Activated CD4-positive, CD25-positive, alpha-beta regulatory T cell treated with anti-CD3 and anti-CD28 coated beads, Interleukin-2, amount 50 U/mL, for 16 hours (primary cell): ENCODE measurements around the gene USP8.

Source experiments
- DNase-seq: peaks from one replicate; pipeline ENCODE4 v3.0.0-alpha.2; 2020; ENCODE audit warnings: low read depth, low spot score

USP8 gene

DNA sequence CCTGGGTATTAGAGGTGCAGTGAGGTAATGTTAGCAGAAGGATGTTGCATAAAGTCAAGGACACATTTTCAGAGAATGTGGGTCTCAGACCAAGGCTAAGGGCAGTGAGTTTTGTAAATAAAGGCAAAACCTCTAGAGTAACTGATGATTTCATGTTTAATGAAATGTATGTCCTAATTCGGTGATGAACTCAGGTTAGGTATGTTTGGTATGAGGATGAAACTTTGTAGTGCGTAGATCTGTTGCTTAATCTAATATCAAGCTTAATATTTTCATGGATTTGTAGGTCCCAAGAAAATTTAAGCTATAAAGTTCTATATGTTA lies 118.6 kb downstream of the USP8 start:
- DNase-seq: no peak

DNA sequence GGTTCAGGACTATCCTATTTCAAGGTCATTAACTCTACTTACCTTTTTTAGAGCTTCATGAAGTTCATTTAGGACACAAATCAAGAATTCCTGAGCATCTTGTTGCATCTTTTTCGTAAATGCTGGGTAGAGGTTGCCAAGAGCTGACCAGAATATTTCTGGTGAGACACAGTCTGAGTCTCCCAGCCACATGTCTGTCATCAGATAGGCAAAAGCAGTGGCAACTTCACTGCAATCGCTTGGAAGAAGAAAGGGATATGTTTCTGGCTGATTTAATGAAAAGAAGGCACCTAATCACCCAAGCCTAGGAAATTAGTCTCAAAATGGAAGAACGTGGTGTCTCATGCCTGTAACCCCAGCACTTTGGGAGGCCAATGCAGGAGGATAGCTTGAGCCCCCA lies 119.4 kb downstream of the USP8 start:
- DNase-seq: no peak

DNA sequence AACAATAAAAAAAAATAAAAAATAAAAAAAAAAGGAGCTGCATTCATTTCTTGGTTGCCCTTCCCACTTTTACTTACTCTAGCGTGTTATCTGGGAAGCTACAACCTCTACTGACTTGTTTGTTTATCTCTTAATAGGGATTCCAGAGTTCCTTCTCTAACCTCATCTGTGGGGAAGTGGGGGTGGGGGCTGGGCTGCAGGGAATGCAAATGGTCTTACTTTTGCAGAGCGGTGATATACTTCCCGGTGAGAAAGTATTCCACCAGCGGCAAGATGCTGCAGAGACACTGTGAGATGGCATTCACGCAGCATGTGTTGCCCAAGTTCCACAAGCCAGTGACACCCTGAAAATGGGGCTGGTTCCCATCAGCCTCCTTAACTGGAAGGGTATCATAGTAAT lies 120.2 kb downstream of the USP8 start:
- no peak for DNase-seq

DNA sequence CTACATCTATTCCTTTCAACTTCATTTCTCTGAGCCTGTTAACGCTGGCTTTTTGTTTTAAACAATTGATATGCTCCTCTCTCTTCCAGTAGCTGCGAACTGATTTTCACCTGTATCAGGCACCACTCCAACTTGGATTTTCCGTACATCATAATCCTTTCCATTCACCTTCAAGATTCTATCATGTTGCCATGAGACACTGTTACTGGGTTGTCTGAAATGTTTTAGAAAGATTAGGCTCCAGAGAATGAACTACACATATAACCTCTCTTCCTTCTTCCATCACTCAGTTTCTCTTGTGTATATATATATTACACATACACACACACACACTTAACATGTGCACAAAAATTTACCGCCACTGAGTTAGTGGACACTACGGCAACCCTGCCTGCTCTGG lies 122.4 kb downstream of the USP8 start, which contains the start of gene USP50:
Gene USP50, minus strand, starts transcription at position 101 of the 400 bp plus-strand sequence. CDS start 141 bp downstream, outside the sequence.
- no peak for DNase-seq

DNA sequence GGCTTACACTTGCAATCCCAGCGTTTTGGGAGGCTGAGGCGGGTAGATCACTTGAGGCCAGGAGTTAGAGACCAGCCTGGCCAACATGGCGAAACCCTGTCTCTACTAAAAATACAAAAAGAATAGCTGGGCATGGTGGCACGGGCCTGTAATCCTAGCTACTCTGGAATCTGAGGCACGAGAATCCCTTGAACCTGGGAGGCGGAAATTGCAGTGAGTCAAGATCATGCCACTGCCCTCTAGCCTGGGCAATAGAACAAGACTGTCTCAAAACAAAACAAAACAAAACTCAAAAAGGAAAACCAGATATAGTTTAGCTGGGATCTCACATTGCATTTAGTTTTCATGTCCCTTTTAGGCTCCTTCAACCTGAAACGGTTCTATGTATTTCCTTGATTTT lies 125.1 kb downstream of the USP8 start:
- no peak for DNase-seq

DNA sequence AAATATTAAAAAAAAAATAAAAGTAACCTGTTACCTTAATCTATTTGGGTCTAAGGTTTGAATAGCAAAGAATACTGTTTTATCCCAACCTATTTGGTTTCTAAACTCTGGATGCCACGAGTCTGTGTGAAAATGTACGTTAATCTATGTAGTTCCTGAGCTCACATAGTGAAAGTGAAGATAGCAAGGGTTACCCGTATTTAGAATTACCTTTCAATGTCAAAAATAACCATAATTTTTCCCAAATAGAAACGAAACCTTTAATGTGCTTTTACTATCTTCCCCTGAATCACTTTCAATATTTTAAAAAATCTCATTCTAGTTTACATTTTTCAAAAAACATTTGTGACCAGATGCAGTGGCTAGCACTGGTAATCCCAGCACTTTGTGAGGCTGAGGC lies 128.0 kb downstream of the USP8 start:
- DNase-seq: no peak

DNA sequence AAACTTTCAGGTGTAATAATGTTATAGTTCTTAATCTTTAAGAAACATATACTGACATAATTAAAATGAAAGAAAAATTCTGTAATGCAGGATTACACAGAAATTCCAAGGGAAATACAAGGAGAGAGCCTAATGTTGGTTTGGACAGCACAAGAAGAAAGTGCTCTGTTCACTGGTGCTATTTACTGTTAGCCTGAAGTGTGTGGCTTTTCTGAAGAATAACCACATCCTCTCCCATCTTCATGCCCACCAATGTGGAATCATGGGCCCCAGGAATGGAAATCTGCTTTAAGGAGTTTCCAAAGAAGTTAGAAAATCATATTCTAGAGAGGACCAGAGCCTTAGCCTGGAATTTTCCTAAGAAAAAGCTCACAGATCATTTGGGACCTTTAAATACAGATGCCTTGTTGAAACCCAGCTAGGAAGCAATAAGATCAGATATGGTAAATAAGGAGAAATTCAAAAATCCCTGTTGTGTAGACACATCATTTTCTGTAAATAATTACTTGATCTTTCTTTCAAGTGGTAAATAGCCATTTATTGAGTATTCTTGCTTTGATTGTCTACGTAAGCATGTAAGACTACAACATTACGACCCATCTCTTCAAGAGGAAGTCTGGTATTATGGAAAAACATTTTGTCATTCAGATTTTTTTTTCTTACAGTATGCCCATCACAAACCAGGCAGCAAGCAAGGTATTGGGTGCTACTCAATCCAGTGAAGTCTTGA lies 132.6 kb downstream of the USP8 start:
- DNase-seq: no peak

DNA sequence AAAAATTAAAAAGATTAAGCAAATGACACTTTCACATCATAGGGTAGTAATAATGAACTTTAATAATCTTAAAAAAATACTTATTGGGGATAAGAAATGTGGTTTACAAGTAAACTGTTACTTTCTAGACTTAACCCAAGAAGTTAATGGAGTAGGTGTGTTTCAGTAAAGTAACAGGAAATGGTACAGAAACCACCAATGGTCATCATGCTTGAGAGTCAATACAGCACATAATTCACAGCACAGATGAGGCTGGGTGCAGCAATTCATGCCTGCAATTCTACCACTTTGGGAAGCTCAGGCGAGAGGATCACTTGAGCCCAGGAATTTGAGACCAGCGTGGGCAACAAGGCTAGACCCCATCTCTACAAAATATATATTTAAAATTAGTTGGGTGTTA lies 133.8 kb downstream of the USP8 start:
- no peak for DNase-seq

DNA sequence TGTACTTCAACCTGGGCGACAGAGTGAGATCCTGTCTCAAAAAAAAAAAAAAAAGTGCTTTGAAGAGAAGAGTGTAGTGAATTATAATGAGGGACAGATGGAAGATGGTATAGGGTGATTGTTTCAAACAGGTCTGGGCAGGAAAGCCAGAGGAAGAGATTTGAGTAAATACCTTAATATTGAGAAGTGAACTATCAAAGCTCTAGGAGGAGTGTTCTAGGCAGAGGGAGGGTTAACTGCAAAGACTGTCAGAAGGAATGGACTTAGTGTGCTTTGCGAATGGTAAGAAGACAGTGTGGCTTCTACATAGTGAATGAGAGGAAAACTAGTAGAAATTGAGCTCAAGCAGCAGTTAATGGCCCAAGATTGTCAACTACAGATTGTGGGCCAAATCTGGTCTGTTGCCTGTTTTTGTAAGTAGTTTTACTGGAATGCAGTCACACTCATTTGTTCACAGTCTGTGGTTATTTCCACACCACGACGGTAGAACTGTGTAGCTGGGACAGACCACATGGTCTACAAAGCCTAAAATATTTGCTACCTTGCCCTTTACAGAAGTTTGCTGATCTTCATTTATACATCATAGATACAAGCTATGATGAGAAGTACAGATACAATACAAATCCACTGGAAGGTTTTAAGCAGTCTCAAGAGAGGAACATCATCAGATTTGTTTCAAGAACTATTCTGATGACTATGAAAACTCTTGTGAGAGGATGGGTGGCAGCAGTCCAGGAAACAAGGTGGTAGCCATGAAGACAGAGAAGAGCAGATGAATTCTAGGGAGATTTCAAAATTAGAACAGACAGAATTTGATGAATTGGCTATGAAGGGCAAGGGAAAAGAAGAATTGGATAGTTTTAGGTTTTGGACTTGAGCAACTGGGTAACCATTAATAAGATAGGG lies 138.8 kb downstream of the USP8 start:
- DNase-seq: no peak

DNA sequence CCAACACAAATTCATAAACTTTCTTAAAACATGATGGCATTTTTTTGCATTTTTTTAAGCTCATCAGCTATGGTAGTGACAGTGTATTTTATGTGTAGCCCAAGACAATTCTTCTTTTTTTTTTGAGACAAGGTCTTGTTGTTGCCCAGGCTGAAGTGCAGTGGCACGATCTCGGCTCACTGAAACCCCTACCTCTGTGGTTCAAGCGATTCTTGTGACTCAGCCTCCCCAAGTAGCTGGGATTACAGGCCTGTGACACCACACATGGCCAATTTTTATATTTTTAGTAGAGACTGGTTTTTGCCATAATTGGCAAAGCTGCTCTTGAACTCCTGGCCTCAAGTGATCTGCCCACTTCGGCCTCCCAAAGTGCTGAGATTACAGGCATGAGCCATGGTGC lies 139.6 kb downstream of the USP8 start:
- no peak for DNase-seq
